ENCODE data around the gene KLHL12.

KLHL12 gene

GRCh38 chr1:202926581-202927491 lies at the start of gene KLHL12:
Gene KLHL12, minus strand, starts transcription at chr1:202927234. Its CDS starts 2,072 bp downstream, at chr1:202925162.
- peak; percentile 96 for DNase-seq

- no peak for DNase-seq
Measured at GRCh38 chr1:202976633-202977032, 49.6 kb upstream of the KLHL12 start.

DNA sequence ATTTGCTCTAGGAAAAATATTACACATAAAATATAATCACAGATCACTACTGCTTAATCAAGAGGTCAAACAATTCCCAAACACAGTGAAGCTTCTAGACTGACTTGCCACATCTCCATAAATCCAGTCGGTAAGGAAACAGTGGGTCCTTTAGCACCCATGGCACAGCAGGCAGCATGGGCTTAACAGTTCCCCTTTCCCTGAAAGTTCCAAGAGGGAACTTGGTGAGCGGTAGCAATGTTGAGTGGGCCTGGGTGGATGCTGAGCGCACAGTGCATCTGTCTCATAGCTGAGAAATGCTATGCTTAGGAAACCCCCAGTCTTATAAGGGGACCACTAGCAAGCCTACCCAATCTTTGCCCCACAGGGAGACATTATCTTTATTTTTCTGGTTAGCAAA lies 47.8 kb upstream of the KLHL12 start:
- no peak for DNase-seq

DNA sequence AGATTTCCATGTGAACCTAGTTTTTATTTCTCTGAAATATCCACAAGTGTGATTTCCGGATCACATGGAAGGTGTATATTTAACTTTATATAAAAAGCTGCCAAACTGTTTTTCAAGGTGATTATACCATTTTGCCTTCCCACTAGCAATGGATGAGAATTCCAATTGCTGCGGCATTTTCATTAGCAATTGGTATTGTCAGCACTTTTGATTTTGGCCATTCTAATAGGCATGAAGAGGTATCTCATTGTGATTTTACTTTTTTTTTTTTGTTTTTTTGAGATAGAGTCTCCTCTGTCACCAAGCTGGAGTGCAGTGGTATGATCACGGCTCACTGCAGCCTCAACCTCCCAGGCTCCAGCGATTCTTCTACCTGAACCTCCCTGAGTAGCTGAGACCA lies 45.0 kb upstream of the KLHL12 start:
- DNase-seq = no peak

DNA sequence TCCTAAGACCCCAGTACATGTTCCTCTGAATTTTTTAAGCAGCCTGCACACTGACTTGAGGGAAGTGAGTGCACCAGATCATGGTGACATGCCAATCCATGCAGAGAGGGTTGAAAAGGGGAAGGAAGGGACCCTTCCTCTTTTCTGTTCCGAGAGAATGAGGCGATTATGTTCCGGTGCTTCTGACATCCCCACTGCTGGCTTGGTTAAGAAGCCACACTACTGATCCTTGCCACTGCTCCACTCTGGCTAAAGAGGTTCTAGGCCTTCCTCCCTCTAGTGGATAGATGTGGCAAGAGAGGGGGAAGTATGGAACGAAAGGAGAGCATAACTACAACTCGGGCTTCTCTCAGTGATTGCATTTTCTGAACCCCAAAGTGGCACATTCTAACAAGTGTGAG lies 41.9 kb upstream of the KLHL12 start:
- DNase-seq = peak; percentile 36

GRCh38 chr1:202968351-202968750 lies 41.3 kb upstream of the KLHL12 start:
- DNase-seq = no peak

DNA sequence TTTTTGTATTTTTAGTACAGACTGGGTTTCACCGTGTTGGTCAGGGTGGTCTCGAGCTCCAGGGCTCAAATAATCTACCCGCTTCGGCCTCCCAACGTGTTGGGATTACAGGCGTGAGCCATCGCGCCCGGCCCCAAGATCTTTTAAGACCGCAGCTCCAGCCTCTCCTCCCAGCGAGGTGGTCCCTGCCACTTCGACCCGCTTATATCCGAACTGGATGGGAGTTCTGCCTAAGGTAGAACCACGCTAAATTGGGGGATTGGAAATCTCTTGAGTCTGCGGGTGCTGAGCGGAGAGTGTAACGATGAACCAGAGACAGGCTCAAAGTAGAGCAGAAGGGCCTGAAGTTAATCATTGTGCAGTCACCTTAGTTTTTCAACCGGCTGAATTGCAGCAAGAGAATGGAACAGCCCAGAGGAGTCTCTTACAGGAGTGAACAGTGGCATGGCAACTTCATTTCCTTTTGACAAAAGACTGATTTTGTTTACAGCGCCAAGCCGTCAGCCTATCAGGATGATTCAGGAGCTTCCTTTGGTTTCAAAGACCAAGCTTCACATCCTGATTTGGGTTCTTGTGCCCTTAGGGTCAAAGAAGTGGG lies 40.7 kb upstream of the KLHL12 start:
- peak; percentile 52 for DNase-seq

GRCh38 chr1:202966006-202966898 lies 39.2 kb upstream of the KLHL12 start:
- peak; percentile 7 for DNase-seq

GRCh38 chr1:202965422-202965821 lies 38.4 kb upstream of the KLHL12 start:
- no peak for DNase-seq

DNA sequence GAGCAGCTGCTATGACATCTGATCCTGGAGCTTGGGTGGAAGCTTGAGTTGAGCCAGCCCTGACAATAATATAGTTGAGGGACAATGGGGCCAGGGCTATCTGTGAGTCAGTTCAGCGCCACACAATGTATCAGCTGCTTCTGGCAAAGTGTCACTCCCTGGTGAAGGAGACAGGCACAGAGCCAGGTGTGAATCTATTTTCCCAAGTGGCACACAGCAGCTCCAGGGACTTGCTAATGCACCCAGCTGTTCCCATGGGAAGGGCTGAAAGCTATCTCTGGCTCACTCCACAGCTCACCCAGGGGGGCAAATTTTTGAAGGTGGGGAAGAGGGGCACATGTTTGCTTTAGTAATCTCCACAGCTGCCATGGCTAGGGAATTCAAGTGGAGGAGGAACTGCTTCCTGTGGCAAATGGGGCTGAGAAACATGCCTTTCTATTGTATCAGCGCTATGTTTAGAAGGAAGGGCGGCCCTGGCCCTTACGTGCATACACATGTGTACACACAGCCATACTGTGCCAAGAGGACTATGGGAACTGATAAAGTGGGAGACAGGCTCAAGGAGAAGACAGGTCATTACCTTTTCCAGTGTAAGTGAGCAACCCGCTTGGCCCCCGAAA lies 37.9 kb upstream of the KLHL12 start:
- DNase-seq = no peak

- no peak for DNase-seq
Measured at GRCh38 chr1:202961220-202961880, 34.3 kb upstream of the KLHL12 start.

- DNase-seq = no peak
Measured at GRCh38 chr1:202959276-202959620, 32.2 kb upstream of the KLHL12 start.

DNA sequence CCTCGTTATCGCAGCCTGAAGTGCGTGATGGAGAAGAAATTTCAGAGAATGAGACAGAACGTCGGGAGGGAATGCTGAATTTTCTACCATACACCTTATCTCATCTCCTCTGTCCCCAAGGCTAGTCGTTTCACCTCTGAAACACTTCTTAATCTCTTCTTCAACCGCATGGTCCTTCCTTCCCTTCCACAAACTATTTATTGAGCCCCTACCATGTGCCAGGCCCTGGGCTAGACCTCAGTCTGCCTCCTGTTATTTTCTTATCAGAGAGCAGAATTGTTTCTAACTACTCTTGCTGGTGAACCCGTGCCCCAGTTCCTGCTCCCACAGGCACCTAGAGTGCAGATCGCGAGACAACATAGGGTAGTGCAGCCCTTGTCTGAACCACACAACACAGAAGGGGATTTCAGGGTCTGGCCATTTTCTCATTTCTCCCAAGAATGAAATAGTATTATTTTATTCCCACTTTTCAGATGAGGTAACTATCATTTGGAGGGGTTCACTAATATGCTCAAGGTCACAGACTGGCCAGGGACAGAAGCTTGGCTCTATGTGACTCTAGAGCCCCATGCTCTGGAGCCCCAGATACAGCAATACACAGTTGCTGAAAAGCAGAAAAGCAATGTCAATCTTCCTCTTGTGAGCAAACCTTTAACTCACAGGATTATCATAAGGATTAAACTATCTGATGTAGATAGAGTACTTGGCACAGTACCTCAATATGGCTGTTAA lies 31.7 kb upstream of the KLHL12 start:
- DNase-seq = peak; percentile 46

DNA sequence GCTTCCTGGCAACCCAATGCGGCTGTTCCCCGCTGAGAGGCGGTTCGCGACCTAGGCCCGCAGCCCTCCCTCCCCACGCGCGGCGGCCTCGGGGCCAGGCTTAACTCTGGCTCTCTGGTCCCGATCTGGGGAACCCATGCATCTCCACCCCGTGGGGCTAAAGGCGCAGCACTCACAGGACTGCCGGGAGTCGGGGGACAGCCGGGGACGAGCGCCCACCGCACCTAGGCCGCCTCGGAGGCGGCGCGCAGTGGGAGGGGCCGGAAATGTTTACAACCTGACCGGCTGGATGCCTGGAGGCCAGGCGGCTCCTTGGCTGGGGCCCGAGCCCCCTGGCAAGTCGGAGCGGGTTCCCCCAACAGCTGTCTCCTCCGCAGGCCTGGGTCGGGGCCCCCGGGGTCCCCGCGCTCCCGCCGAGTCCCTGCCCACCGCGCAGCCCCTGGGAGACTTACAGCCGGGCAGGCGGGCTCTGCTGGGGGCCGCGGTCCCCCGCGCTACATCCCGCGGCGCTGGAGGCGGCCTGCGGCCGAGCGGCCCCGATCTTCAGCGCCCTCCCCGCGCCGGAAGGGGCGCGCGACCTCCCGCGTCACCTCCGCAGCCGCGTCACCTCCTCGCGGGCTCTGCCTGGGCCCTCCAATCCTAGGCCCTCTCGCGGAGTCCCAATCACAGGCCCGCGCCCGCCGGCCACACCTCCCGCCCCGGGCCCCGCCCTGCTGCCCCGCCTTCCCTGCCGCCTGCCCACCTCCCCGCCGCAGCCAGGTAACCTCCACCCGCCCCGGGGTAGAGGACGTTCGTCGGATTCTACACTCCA lies 30.9 kb upstream of the KLHL12 start, which contains the start of gene ADIPOR1:
ADIPOR1 (minus strand) TSS at position 580 of the 811 bp plus-strand sequence. CDS start 7,242 bp downstream, outside the sequence.
- DNase-seq = peak; percentile 96

DNA sequence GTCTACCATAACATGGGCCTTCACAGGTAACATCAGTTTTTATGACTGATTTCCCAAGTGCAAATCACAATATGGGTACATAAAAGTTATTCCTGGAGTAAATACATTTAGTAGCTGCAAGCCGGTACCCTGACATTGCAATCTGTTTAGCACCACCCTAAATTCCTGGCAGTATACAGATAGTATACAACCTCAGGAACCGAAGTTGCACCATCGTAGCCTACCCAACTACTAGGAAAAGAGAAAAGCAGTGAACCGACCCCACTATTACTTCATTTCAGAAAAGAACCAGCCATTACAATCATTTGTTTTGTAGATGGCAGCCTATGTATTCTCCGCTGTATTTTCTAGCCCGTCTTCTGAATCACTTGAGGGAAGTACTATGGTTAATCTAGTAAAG lies 29.9 kb upstream of the KLHL12 start:
- no peak for DNase-seq

- no peak for DNase-seq
Measured at GRCh38 chr1:202954057-202954745, 27.2 kb upstream of the KLHL12 start.

- DNase-seq = no peak
Measured at GRCh38 chr1:202953392-202953791, 26.4 kb upstream of the KLHL12 start.

DNA sequence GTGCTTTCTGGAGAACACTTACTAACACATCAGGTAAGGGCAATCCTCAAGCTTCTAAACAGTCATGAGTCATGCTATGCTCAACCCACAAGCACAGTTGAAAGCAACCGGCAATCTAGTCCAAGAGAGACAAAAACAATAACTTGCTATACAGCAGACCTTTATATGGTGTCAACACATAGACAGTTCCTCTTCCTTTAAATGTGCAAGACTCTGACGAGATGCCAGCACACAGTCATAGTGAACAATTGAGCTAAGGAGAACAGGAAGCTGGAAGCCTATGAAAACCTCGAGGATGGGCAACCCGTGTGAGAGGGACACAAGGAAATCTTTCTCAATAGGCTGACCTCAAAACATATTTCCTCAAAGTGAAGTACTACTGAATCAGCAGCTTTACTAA lies 25.8 kb upstream of the KLHL12 start:
- DNase-seq = peak; percentile 7

GRCh38 chr1:202952099-202952498 lies 25.1 kb upstream of the KLHL12 start:
- DNase-seq = no peak

GRCh38 chr1:202951437-202951836 lies 24.4 kb upstream of the KLHL12 start:
- DNase-seq = no peak
